EH (cell line): ENCODE measurements around the gene LRP10.
"Not testable (repeated sequence)": the region's sequence is repeated elsewhere in the genome, so short reads cannot be mapped to it uniquely, and the experiment has no call there.

Experiments used
- DNase-seq: peaks from one replicate; pipeline ENCODE4 v3.0.0-alpha.2; 2015; ENCODE audit warnings: low read depth

LRP10 gene, protein sequence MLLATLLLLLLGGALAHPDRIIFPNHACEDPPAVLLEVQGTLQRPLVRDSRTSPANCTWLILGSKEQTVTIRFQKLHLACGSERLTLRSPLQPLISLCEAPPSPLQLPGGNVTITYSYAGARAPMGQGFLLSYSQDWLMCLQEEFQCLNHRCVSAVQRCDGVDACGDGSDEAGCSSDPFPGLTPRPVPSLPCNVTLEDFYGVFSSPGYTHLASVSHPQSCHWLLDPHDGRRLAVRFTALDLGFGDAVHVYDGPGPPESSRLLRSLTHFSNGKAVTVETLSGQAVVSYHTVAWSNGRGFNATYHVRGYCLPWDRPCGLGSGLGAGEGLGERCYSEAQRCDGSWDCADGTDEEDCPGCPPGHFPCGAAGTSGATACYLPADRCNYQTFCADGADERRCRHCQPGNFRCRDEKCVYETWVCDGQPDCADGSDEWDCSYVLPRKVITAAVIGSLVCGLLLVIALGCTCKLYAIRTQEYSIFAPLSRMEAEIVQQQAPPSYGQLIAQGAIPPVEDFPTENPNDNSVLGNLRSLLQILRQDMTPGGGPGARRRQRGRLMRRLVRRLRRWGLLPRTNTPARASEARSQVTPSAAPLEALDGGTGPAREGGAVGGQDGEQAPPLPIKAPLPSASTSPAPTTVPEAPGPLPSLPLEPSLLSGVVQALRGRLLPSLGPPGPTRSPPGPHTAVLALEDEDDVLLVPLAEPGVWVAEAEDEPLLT

GRCh38 chr14:22871224-22872032 lies at the start of gene LRP10:
Gene LRP10 (plus strand): TSS chr14:22871740. CDS start chr14:22872304, 564 bp downstream.
- peak; percentile 89 for DNase-seq

- no peak for DNase-seq
Measured at GRCh38 chr14:22822016-22822570, 49.4 kb upstream of the LRP10 start.

GRCh38 chr14:22822571-22823098 lies 48.9 kb upstream of the LRP10 start:
- peak; percentile 90 for DNase-seq

DNA sequence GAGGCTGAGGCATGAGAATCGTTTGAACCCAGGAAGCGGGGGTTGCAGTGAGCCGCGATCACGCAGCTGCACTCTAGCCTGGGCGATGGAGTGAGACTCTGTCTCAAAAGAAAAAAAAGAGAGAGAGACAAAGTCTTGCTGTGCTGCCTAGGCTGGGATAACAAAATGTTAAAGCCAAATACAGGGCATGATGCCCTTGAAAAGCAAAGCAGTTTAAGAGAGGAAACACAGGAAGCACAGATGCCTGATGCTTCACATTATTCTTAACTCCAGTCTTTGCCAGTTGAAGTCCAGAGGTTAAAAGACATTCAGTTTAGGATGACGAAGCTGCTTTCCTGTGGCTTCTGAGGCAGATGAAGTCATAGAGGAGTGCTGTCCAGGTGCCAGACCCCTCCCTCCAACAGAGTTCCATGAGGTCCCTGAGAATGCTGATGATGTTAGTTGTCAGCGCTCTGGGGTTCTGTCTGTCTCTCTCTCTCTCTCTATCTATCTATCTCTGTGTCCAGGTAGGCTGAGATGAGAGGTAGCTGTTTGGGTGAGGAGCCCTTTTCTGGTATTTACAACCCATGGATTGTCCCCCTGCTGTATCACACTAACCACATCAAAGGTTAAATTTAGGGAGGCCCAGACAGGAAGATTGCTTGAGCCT lies 46.7 kb upstream of the LRP10 start:
- peak; percentile 93 for DNase-seq

GRCh38 chr14:22829076-22829660 lies 42.4 kb upstream of the LRP10 start:
- DNase-seq: not testable (repeated sequence)

GRCh38 chr14:22829661-22830442 lies 41.7 kb upstream of the LRP10 start, which contains the start of gene MRPL52:
Gene MRPL52 (plus strand): TSS chr14:22829887. CDS start chr14:22829913, 26 bp downstream.
- peak; percentile 90 for DNase-seq

GRCh38 chr14:22830443-22831010 lies 41.0 kb upstream of the LRP10 start:
- no peak for DNase-seq

- no peak for DNase-seq
Measured at GRCh38 chr14:22835505-22835904, 36.0 kb upstream of the LRP10 start.

DNA sequence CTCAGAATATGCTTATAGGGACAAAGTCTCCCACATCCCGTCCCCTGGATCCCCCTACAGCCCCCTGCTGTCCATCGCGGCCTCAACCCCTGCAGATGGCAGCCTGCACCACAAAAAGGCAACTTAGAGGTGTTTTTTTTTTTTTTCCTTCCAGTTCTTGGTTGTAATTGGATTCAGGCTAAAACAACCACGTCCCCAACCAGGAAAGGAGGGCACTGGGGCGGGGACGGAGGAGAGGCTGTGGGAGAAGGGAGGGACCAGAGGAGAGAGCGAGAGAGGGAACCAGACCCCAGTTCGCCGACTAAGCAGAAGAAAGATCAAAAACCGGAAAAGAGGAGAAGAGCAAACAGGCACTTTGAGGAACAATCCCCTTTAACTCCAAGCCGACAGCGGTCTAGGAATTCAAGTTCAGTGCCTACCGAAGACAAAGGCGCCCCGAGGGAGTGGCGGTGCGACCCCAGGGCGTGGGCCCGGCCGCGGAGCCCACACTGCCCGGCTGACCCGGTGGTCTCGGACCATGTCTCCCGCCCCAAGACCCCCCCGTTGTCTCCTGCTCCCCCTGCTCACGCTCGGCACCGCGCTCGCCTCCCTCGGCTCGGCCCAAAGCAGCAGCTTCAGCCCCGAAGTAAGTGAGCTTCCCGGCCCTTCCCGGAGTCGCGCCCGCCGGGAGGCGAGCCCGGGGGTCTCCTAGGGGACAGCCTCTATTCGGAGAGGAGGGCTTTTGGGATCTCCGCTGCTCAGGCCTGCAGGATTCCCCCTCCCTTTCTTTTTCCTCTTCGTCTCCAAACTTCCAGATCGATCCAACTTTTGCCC lies 35.0 kb upstream of the LRP10 start, which contains the start of gene MMP14:
TSS of gene MMP14 (plus strand) at position 285 of the 813 bp plus-strand sequence. CDS start at position 518, 233 bp downstream.
- peak; percentile 96 for DNase-seq

GRCh38 chr14:22837114-22837749 lies 34.3 kb upstream of the LRP10 start:
- DNase-seq: peak; percentile 67

- DNase-seq: peak; percentile 71
Measured at GRCh38 chr14:22837750-22838538, 33.6 kb upstream of the LRP10 start.

DNA sequence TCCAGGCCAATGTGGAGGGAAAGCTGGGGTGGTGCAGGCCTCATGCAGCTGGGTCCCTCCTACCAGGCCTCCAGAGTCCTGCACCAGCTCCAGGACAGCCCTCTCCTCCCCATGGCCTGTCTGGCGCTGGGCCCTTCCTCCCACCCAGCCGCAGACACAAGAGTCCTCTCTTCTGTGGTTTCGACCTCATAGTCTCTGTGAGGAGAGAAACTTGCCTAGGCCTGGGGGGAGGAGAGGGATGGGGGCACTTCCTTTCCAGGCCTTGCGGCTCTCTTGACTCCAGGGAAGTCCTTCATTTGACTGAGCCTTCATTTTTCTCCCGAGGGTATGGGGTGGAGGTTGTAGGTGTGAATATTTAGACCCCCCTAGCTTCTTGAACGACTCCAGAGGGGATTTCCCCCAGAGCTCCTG lies 32.9 kb upstream of the LRP10 start:
- peak; percentile 88 for DNase-seq

GRCh38 chr14:22839159-22839779 lies 32.3 kb upstream of the LRP10 start:
- DNase-seq: peak; percentile 35

- no peak for DNase-seq
Measured at GRCh38 chr14:22841311-22841710, 30.2 kb upstream of the LRP10 start.

DNA sequence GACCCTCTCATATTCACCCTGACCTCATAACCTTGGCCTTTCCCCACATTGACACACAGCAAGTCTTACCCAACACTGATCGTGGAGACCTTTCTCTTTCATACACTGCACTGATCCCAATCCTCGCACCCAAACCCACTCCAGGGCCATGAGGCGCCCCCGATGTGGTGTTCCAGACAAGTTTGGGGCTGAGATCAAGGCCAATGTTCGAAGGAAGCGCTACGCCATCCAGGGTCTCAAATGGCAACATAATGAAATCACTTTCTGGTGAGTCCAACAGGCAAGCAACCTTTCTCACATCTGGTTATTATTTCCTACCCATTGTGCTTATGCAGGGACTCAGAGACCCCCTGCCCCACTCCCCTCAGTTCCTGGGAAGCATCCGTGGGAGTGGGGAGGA lies 29.8 kb upstream of the LRP10 start:
- DNase-seq: no peak

DNA sequence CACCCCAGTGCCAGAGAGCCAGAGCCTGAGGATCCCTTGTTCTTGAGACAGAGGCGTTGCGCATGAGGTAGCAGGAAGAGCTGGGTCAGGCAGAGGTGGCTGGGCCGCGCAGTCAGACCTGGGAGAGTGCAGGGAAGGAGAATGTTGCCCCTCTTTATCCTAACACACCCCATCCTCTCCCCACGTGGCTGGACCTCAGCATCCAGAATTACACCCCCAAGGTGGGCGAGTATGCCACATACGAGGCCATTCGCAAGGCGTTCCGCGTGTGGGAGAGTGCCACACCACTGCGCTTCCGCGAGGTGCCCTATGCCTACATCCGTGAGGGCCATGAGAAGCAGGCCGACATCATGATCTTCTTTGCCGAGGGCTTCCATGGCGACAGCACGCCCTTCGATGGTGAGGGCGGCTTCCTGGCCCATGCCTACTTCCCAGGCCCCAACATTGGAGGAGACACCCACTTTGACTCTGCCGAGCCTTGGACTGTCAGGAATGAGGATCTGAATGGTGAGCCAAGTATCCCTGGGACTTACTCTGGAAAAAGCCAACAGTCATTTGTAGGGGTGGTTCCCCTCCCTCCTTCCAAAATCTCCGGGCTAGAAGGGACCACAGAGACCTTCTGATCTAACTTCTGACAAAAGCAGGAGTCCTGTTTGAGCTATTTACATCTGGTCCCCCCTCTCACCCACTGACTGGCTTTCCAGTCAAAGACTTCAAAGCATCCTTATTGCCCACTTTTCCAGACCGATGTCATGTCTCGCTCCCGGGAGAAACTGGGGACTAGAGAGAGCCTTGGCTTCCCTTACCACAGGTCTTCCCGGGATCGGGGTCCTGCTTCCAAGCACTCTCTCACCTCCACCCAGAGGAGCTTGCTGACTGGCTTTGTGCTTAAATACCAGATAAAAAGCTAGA lies 29.1 kb upstream of the LRP10 start:
- DNase-seq: no peak
